Activated naive CD8-positive, alpha-beta T cell treated with anti-CD3 and anti-CD28 coated beads, Interleukin-2, amount 10 ng/mL, durations not matched to agents 7 days and 5 days (primary cell): ENCODE measurements around the gene GNAO1. TPM values are rescaled to one million over a fixed set of nuclear protein-coding genes. Genes with fewer than 3 reads are reported as not detected.

Experiments used
- ATAC-seq: fragments of 150-1000 bp; cut with Tn5 transposase; one replicate; pipeline ENCODE4 v1.10.0; 2021; ENCODE audit warnings: low read depth, moderate library complexity
- POLR2A ChIA-PET: fragments of 350-600 bp; sonication (Branson Sonifier 250); formaldehyde crosslinking; loops from one replicate; lab custom pipeline; 2021; ENCODE audit warnings: antibody characterized with exemption; lab: Charles Lee
- DNase-seq: peaks from one replicate; pipeline ENCODE4 v3.0.0; 2021
- H3K27ac Mint-ChIP-seq: one replicate; pipeline ENCODE4 v1.8.0; 2022; ENCODE audit warnings: mild to moderate bottlenecking, mixed read lengths
- H3K27me3 Mint-ChIP-seq: one replicate; pipeline ENCODE4 v1.8.0; 2022; ENCODE audit warnings: mild to moderate bottlenecking, moderate library complexity, mixed read lengths
- H3K36me3 Mint-ChIP-seq: one replicate; pipeline ENCODE4 v1.8.0; 2021; ENCODE audit warnings: mild to moderate bottlenecking, mixed read lengths
- H3K4me1 Mint-ChIP-seq: one replicate; pipeline ENCODE4 v1.8.0; 2021; ENCODE audit warnings: mixed read lengths
- H3K4me3 Mint-ChIP-seq: one replicate; pipeline ENCODE4 v1.8.0; 2022; ENCODE audit warnings: mild to moderate bottlenecking, moderate library complexity, mixed read lengths
- H3K9me3 Mint-ChIP-seq: one replicate; pipeline ENCODE4 v1.8.0; 2021; ENCODE audit warnings: mixed read lengths
- total RNA-seq, 2 experiments: library from RNA; stranded (reverse); gene quantifications; one replicate each; pipeline ENCODE4 v1.2.3, GENCODE V29; 2021

Gene GNAO1
- total RNA-seq, 2 experiments from 2014 or later, result 5.7 to 6.7 TPM

DNA sequence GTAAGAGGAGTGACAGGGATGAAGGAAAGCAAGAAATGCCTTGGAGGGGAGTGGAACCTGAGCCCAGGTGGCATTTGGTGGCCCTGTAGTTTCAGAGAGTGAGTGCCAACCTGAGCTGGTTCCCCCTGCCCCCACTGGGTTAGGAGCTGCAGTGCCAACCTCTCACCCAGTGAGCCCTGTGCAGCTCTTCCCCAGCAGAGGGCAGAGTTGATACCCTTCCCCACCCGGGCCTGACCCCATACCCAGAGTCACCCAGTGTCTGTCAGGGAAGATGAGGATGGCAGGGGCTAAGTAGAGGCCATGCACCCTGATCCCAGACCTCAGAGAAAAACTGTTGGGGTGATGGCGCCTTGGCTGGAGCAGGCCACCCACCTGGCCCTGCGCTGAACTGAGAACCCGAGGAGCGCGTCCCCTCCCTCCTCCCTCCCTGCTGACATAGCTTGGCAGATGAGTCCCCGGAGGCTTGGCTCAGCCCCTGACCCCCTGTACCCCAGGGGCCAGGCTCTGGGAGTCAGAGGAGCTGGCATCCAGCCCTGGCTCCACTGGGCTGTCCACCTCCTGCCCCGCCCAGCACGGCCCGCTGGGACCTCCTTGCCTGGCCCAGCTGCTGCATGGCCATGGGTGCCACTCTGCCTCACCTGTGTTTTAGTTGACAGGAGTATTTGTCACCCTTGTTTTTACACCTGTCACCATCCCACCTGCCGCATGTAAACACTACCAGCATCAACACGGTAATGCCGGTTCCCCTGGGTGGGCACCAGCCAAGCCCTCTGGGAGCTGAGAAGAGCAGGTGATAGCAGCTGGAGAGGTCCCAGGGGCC is 120.1 kb downstream of the GNAO1 start:
- no peak for DNase-seq
- ATAC-seq, result no peak
- no peak overlapping the region for H3K4me3 Mint-ChIP-seq
- POLR2A ChIA-PET, result no interaction called here
- H3K9me3 Mint-ChIP-seq, result no peaks in the 10 kb centered on the region
- H3K36me3 Mint-ChIP-seq, result no peaks in the 10 kb centered on the region
- no peaks in the 10 kb centered on the region for H3K4me1 Mint-ChIP-seq
- no peak overlapping the region for H3K27ac Mint-ChIP-seq
- H3K27me3 Mint-ChIP-seq, result peaks cover 2% of the 10 kb centered on the region

DNA sequence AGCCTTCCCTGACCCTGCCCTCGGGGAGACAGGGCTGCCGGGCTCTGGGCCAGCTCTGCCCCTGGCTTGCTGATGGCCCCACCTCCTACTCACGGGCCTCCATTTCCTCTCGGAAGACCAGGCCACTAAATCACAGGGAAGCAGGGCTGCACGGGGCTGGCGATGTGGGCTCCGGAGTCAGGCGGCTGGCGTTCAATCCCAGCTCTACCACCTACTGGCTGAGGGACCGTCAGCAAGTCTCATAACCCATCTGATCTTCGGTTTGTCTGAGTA is 120.7 kb downstream of the GNAO1 start:
- Mint-ChIP-seq H3K27me3 (peaks cover 2% of the 10 kb centered on the region), H3K36me3 (no peaks in the 10 kb centered on the region), H3K4me1 (no peaks in the 10 kb centered on the region), H3K9me3 (no peaks in the 10 kb centered on the region), H3K27ac (no peak overlapping the region), H3K4me3 (no peak overlapping the region)
- POLR2A ChIA-PET, result no interaction called here
- no peak for DNase-seq
- ATAC-seq, result no peak

DNA sequence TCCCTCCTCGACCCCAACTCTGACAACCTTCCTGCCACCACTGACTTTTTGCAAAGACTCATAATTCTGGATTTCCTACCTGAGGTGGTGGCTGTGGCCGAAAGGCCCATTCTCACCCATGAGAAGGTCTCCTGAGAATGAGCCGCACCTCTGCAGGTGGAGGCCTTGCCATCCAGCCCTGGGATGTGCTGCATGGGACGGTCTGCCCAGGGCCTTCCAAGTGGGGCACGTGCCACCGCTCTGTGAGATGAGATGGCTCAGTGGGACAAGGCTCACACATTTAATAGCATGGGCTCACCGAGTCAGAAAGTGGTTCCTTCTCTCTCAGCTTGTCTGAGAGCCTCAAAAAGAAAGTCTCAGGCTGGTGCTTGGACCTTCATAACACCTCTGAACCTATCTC is 121.3 kb downstream of the GNAO1 start:
- no peak for DNase-seq
- POLR2A ChIA-PET, result no interaction called here
- H3K27ac Mint-ChIP-seq, result no peak overlapping the region
- H3K4me1 Mint-ChIP-seq, result peaks cover 3% of the 10 kb centered on the region
- no peaks in the 10 kb centered on the region for H3K9me3 Mint-ChIP-seq
- H3K4me3 Mint-ChIP-seq, result no peak overlapping the region
- H3K27me3 Mint-ChIP-seq, result no peaks in the 10 kb centered on the region
- H3K36me3 Mint-ChIP-seq, result no peaks in the 10 kb centered on the region
- no peak for ATAC-seq

DNA sequence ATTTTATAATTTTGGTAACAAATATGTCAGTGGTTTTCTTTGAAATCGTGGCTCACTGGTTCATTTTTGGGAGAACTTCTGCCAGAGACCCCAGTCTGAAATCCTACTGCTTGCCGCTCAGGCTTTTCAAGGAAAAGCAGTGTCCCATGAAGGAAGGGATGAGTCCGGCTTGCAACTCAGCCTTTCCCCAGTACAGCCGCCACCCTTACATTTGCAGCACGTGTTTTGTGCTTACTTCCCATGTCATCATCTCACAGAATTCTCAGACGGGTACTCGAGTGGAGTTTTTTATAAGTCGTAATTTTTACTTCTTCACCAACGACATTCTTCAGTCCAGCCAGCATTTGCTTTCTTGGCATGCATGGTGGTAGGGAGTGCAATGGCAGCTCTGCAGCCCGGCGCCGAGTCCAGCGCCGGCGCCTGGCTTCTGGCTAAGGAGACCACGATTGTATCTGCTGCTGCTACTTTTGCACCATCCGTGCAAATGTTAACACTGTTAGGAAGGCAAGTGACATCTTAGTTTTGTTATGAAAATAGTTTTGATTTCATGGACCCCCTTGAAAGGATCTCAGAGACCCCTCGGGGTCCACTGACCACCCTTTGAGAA is 123.1 kb downstream of the GNAO1 start:
- ATAC-seq, result no peak
- no peak overlapping the region for H3K4me3 Mint-ChIP-seq
- H3K27ac Mint-ChIP-seq, result no peak overlapping the region

DNA sequence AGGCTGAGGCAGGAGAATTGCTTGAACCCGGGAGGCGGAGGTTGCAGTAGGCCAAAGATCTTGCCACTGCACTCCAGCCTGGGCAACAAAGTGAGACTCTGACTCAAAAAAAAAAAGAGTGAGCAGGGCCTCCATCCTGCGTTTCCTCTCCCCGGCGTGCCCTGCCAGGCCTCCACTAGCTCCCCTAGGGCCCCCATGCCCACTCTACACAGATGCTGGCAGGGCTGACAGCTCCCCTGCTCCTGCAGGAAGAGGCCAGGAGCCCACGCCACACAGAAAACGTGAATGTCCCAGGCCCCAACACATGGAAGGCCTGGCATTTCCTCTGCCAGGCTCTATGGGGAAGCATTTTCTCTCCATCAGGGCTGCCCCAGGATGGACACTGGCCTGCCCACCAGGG is 124.7 kb downstream of the GNAO1 start:
- H3K4me3 Mint-ChIP-seq, result no peak overlapping the region
- no peaks in the 10 kb centered on the region for H3K9me3 Mint-ChIP-seq
- no peaks in the 10 kb centered on the region for H3K27me3 Mint-ChIP-seq
- H3K27ac Mint-ChIP-seq, result no peak overlapping the region
- POLR2A ChIA-PET, result no interaction called here
- H3K36me3 Mint-ChIP-seq, result no peaks in the 10 kb centered on the region
- no peak for DNase-seq
- no peak for ATAC-seq
- H3K4me1 Mint-ChIP-seq, result peaks cover 9% of the 10 kb centered on the region

More for the DNA sequence above, 123.1 kb downstream of the GNAO1 start:
- POLR2A ChIA-PET, result no interaction called here
- no peaks in the 10 kb centered on the region for H3K36me3 Mint-ChIP-seq
- H3K27me3 Mint-ChIP-seq, result no peaks in the 10 kb centered on the region
- peaks cover 7% of the 10 kb centered on the region for H3K4me1 Mint-ChIP-seq
- H3K9me3 Mint-ChIP-seq, result no peaks in the 10 kb centered on the region
- no peak for DNase-seq

DNA sequence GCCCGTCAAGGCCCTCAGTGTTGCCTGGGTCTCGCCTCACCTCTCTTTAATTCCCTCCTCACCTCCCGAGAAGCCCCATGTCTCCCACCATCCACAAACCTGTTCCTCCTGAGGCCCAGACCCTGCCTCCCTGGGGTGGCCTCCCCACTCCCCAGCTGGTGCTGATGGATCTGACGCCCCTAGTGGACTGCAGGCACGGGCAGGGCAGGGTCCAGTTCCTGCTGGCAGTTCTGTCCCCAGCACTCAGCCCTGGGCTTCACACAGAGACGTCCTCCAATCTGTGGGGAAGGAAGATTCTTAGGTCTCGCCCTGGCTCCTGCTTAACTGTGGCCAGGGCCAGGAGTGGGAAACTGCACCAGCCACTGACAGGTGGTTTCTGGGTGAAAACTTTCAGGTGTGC is 125.3 kb downstream of the GNAO1 start:
- Mint-ChIP-seq H3K27me3 (no peaks in the 10 kb centered on the region), H3K27ac (no peak overlapping the region), H3K36me3 (no peaks in the 10 kb centered on the region), H3K4me1 (peaks cover 11% of the 10 kb centered on the region), H3K9me3 (no peaks in the 10 kb centered on the region), H3K4me3 (no peak overlapping the region)
- POLR2A ChIA-PET, result no interaction called here
- no peak for ATAC-seq
- no peak for DNase-seq

DNA sequence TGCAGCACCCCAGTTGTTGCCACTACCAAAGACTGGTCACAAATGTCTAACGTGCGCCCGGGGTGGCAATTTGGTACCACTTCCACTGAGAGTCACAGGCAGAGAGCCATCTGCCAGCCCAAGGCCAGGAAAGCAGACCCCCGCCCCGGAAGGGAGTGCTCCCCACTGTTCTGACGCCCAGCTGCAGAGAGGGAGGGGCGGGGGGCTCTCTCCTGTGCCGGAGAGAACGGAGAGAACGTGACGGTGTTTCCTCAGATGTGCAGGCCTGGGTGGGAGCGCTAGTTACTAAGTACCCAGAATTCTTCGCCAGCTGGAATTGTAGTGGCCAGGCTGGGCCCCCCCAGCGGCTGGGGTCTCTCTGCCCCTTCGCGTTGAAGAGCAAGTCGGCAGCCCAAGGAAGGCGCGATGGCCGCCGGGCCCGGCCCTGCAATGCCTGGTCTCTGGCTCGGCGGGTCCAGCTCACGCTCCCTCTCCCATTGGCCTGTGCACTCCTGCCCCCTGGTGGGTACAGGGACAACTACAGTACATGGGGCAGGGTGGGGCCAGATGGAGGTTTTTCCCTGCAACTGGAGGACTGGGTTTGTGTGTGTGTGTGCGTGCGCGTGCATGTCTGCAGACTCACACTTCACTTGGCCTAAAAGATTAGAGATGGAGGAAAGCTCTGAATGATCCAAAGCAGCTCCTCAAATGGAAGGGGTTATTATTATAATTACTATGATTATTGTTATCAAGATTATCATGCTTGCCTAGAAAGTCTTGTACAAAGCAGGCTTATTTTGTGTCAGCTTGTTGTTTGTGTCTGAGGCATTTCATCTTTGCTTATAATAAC is 126.9 kb downstream of the GNAO1 start:
- no peaks in the 10 kb centered on the region for H3K36me3 Mint-ChIP-seq
- H3K9me3 Mint-ChIP-seq, result no peaks in the 10 kb centered on the region
- DNase-seq, result peak; percentile 81
- POLR2A ChIA-PET, result no interaction called here
- peak overlapping the region; percentile 53 for H3K4me3 Mint-ChIP-seq
- no peaks in the 10 kb centered on the region for H3K27me3 Mint-ChIP-seq
- H3K27ac Mint-ChIP-seq, result no peak overlapping the region
- ATAC-seq, result peak; percentile 96
- peaks cover 11% of the 10 kb centered on the region for H3K4me1 Mint-ChIP-seq

DNA sequence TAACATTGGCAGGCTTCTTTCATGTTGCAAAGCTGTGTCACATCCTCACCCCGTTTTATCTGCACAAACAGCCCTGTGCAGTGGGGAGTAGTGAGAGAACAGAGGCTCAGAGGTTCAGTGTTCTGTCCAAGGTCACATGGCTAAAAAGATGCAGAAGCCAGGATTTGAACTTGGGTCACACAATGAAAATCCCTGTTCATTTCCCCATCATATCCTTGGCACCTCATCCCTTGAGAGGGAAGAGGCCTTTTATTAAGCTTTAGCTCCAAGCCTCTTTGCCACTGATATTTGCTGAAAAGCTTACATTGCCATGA is 127.5 kb downstream of the GNAO1 start:
- Mint-ChIP-seq H3K4me3 (no peak overlapping the region), H3K27me3 (no peaks in the 10 kb centered on the region), H3K27ac (no peak overlapping the region), H3K9me3 (no peaks in the 10 kb centered on the region), H3K36me3 (no peaks in the 10 kb centered on the region), H3K4me1 (peaks cover 11% of the 10 kb centered on the region)
- no peak for DNase-seq
- POLR2A ChIA-PET, result no interaction called here
- no peak for ATAC-seq

DNA sequence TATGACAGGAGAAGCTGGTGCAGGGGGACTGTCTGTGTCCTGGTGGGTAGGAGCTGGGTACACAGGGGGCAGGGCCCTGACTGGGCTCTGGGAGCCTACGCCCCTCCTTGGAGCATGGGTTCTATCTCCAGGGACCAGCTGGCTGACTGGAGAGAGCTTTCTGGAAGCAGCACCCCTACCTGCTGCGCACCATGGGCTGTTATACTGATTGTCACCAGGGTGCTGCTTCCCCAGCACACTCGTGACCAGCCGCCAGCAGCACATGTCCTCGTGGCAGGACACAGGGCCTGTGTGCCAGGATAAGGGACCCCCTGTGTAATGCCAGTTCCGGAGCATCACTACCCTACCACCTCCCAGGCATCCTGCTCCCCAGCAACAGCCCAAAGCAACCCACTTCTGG is 128.1 kb downstream of the GNAO1 start:
- H3K4me1 Mint-ChIP-seq, result peaks cover 11% of the 10 kb centered on the region
- H3K4me3 Mint-ChIP-seq, result no peak overlapping the region
- H3K9me3 Mint-ChIP-seq, result no peaks in the 10 kb centered on the region
- DNase-seq (no peak), ATAC-seq (no peak)
- no peaks in the 10 kb centered on the region for H3K27me3 Mint-ChIP-seq
- H3K36me3 Mint-ChIP-seq, result no peaks in the 10 kb centered on the region
- H3K27ac Mint-ChIP-seq, result no peak overlapping the region
- POLR2A ChIA-PET, result no interaction called here

DNA sequence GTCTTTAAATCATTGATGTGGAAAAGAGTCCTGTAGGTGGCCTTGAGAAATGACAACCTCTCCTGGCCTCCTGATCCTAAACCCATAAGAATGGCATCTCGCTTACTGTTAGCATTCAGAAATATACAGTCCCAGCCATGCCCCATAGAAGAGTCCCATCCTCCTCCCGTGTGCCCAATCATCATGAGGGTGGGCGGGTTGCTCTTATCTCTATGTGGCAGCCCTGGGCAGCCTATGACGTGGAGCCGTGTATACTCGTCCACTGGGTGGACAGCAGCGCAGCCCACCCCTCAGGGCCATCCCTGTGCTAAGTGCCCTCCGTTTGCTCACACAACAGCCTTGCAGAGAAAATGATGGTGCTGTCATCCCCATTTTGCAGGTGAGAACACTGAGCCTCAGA is 128.8 kb downstream of the GNAO1 start:
- no peak for ATAC-seq
- no peaks in the 10 kb centered on the region for H3K27me3 Mint-ChIP-seq
- POLR2A ChIA-PET, result no interaction called here
- no peak overlapping the region for H3K4me3 Mint-ChIP-seq
- peaks cover 11% of the 10 kb centered on the region for H3K4me1 Mint-ChIP-seq
- no peaks in the 10 kb centered on the region for H3K36me3 Mint-ChIP-seq
- no peaks in the 10 kb centered on the region for H3K9me3 Mint-ChIP-seq
- no peak overlapping the region for H3K27ac Mint-ChIP-seq
- no peak for DNase-seq

DNA sequence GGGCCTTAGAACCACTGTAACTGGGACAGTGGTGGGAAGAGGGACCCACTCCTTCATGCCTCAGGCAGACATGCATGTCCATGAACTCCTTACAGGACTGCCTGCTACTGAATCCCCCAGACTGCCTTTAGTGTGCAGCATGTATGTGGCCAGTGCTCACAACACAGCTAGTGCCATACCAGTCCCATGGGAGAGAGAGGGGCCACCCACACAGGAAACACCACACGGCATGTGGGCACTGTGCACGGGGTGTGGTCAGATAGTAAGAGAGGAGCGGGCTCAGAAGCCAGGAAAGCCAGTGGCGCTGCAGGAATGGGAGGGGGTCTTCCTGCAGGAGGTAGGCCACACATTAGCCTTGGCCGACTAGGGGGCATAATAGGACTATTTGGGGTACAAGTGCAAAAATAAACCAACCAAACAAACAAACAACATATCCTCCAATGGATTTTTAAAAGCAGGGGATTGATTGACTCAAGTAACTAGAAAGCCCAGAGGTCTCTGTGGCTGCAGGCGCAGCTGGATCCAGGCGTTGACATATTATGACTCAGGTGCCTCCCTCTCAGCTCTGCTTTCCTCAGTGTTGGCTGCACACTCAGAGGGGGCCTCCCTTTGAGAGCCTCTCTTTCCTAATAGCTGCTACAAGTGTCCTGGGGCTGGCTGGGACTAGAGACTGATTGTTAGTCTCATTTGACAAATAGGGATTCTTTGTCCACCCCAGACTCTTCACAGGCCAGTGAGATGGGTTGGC is 129.7 kb downstream of the GNAO1 start:
- Mint-ChIP-seq H3K4me3 (no peak overlapping the region), H3K4me1 (peaks cover 11% of the 10 kb centered on the region), H3K27ac (no peak overlapping the region), H3K27me3 (no peaks in the 10 kb centered on the region), H3K9me3 (no peaks in the 10 kb centered on the region), H3K36me3 (no peaks in the 10 kb centered on the region)
- DNase-seq (no peak), ATAC-seq (no peak)
- POLR2A ChIA-PET, result no interaction called here

DNA sequence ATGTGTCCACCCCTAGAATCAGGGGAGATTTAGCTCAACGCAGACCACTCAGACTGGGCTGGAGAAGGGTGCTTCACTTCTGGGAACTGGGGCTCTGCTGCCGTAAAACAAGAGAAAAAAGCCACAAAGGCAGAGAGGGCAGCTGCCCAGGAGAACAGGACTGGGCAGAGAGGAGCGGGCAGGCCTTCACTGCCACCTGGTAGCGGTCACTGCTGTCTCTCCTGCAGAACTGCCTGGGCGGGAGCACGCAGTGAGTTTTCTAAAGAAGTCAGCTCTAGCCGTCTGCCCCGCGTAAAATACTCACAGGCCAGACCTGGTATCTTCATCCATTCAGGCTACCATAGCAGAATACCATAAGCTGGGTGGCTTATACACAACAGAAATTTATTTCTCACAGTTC is 130.3 kb downstream of the GNAO1 start:
- Mint-ChIP-seq H3K27me3 (no peaks in the 10 kb centered on the region), H3K4me3 (no peak overlapping the region), H3K4me1 (peaks cover 12% of the 10 kb centered on the region), H3K27ac (no peak overlapping the region), H3K9me3 (no peaks in the 10 kb centered on the region), H3K36me3 (no peaks in the 10 kb centered on the region)
- POLR2A ChIA-PET, result no interaction called here
- DNase-seq, result no peak
- no peak for ATAC-seq

DNA sequence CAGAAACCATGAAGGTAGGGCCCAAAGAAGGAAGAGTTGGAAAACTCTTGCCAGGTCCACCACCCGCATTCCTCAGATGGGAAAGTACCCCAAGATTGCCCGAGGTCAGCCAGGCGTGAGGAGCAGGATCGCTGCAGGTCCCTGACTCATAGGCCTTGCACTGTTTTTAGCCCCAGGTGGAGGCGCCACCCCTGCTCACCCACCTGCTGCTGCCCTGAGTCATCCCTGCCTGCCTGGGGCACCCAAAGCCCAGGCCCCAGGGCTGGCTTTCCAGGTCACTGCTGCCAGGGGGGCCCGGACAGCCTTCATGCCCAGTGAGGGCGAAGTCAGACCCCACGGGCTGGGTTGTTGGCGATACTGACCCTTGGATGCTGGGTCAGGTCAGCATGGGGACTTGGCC is 133.1 kb downstream of the GNAO1 start:
- no peak for DNase-seq
- no peaks in the 10 kb centered on the region for H3K9me3 Mint-ChIP-seq
- no peak overlapping the region for H3K4me3 Mint-ChIP-seq
- POLR2A ChIA-PET, result no interaction called here
- peaks cover 5% of the 10 kb centered on the region for H3K4me1 Mint-ChIP-seq
- no peak for ATAC-seq
- no peak overlapping the region for H3K27ac Mint-ChIP-seq
- no peaks in the 10 kb centered on the region for H3K27me3 Mint-ChIP-seq
- no peaks in the 10 kb centered on the region for H3K36me3 Mint-ChIP-seq
